ENCODE data around the gene PRPF8. TPM values are rescaled to one million over a fixed set of nuclear protein-coding genes. Genes with fewer than 3 reads are reported as not detected.

Gene PRPF8
- total RNA-seq, 4 donors from 2014 or later = 127 to 261 (median 195) TPM

- in situ Hi-C loops (cut with MboI; ENCODE audit: low sequenced_read_pairs in 4 of 4) = loop anchor here in 2 of 4 donors (25.0 kb wide), 1 partner anchor 363 kb away; the partner anchor contains the start of gene BHLHA9 (in 2 of the 2)
- no peaks in the 10 kb centered on the region for H3K27me3 ChIP-seq
- no peaks in the 10 kb centered on the region for H3K9me3 ChIP-seq
- TF ChIP-seq CTCF (IDR thresholded peaks at IDR 0.05 in 4 of 5, conservative IDR thresholded peaks at IDR 0.05 in 1 of 5) (no peak), POLR2A (IDR thresholded peaks at IDR 0.05) (no peak)
- peaks cover 22 to 34% of the 10 kb centered on the region in 2 donors for H3K4me1 ChIP-seq
- ATAC-seq (no peak), DNase-seq (no peak)
- H3K4me3 ChIP-seq = no peak overlapping the region
- intact Hi-C loops (cut with DNase I; ENCODE audit: low total_unique reads) = loop anchor here (5.0 kb wide), 2 partner anchors 258 to 358 kb away; no protein-coding TSS in a partner anchor
- H3K27ac ChIP-seq = peak overlapping the region in 1 of 4 donors; percentile 99
- H3K36me3 ChIP-seq = peaks cover 0 to 7% of the 10 kb centered on the region in 2 donors
Observed at GRCh38 chr17:1625053-1625452, 59.6 kb downstream of the PRPF8 start.

- Histone ChIP-seq H3K4me3 (no peak overlapping the region), H3K9me3 (no peaks in the 10 kb centered on the region), H3K27ac (no peak overlapping the region), H3K4me1 (peaks cover 21 to 30% of the 10 kb centered on the region in 2 donors), H3K27me3 (no peaks in the 10 kb centered on the region), H3K36me3 (peaks cover 0 to 7% of the 10 kb centered on the region in 2 donors)
- TF ChIP-seq CTCF (IDR thresholded peaks at IDR 0.05 in 4 of 5, conservative IDR thresholded peaks at IDR 0.05 in 1 of 5) (no peak), POLR2A (IDR thresholded peaks at IDR 0.05) (no peak)
- DNase-seq (no peak), ATAC-seq (no peak)
- in situ Hi-C loops (cut with MboI; ENCODE audit: low sequenced_read_pairs in 4 of 4) (loop anchor here in 2 of 4 donors (25.0 kb wide), 1 partner anchor 362 kb away; the partner anchor contains the start of gene BHLHA9 (in 2 of the 2)), intact Hi-C loops (cut with DNase I; ENCODE audit: low total_unique reads) (loop anchor here (5.0 kb wide), 2 partner anchors 257 to 357 kb away; no protein-coding TSS in a partner anchor)
Observed at GRCh38 chr17:1624650-1625049, 60.0 kb downstream of the PRPF8 start.

GRCh38 chr17:1623057-1623630 lies 61.5 kb downstream of the PRPF8 start:
- peaks cover 0 to 7% of the 10 kb centered on the region in 2 donors for H3K36me3 ChIP-seq
- intact Hi-C loops (cut with DNase I; ENCODE audit: low total_unique reads) (no loop called here), in situ Hi-C loops (cut with MboI; ENCODE audit: low sequenced_read_pairs in 4 of 4) (no loop called here)
- no peak for DNase-seq
- no peaks in the 10 kb centered on the region for H3K9me3 ChIP-seq
- H3K27ac ChIP-seq = no peak overlapping the region
- no peak overlapping the region for H3K4me3 ChIP-seq
- H3K27me3 ChIP-seq = no peaks in the 10 kb centered on the region
- peaks cover 19 to 28% of the 10 kb centered on the region in 2 donors for H3K4me1 ChIP-seq
- TF ChIP-seq POLR2A (IDR thresholded peaks at IDR 0.05) (no peak), CTCF (IDR thresholded peaks at IDR 0.05 in 4 of 5, conservative IDR thresholded peaks at IDR 0.05 in 1 of 5) (no peak)
- ATAC-seq = no peak

- intact Hi-C loops (cut with DNase I; ENCODE audit: low total_unique reads) = no loop called here
- TF ChIP-seq POLR2A (IDR thresholded peaks at IDR 0.05) = no peak
- no peak for TF ChIP-seq CTCF (IDR thresholded peaks at IDR 0.05 in 4 of 5, conservative IDR thresholded peaks at IDR 0.05 in 1 of 5)
Observed at GRCh38 chr17:1621273-1621954, 63.3 kb downstream of the PRPF8 start.

More at GRCh38 chr17:1621273-1621954, 63.3 kb downstream of the PRPF8 start:
- ATAC-seq (no peak), DNase-seq (no peak)
- Histone ChIP-seq H3K27me3 (no peaks in the 10 kb centered on the region), H3K4me1 (peaks cover 12 to 27% of the 10 kb centered on the region in 2 donors), H3K4me3 (no peak overlapping the region), H3K36me3 (peaks cover 0 to 7% of the 10 kb centered on the region in 2 donors), H3K9me3 (no peaks in the 10 kb centered on the region), H3K27ac (peak overlapping the region in 3 of 4 donors; percentile 25 to 34 (median 28))
- in situ Hi-C loops (cut with MboI; ENCODE audit: low sequenced_read_pairs in 4 of 4) = no loop called here

All from gastrocnemius medialis (tissue), 4 donors.